ENCODE data around the gene HPSE2. TPM values are rescaled to one million over a fixed set of nuclear protein-coding genes. Genes with fewer than 3 reads are reported as not detected.

The HPSE2 gene
- total RNA-seq, 1 donor from 2014 or later: 0.10 TPM

DNA sequence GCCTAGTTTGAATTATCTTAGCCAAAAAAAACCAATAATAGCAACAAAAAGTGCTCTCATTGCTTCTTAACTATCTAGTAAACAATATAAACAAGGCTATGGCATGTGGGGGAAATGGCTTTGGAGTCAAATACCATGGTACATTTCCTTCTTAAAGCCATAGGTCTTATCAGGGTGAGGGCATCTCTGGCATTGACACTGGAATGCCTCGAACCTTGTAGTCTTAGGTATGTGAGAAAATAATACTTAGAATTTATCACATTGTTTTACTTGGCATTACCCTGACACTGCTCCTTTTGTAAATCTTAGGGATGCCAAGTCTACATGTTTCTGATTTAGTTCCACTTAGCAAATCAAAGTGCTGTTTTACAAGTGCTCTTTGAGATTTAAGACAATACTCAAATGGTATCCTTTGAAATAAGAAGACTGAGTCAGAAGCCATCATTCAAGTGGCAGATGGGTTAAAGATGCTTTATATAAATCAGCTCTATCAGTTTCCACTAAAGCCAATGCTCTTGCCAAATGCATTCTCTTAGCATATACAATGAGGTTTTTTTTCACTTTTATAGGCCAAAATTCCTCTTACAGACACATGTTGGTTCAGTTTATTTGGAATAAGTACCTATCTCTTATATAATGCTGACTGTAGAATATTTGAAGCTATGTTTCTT is 155.2 kb downstream of the HPSE2 start:
- DNase-seq (ENCODE audit: low spot score, unreplicated experiment): no peak
- Mint-ChIP-seq H3K4me1 (ENCODE audit: low read depth) (no peaks in the 10 kb centered on the region), H3K9me3 (ENCODE audit: low read depth) (no peaks in the 10 kb centered on the region), H3K4me3 (ENCODE audit: low read depth) (no peak overlapping the region), H3K36me3 (ENCODE audit: insufficient read depth) (no peaks in the 10 kb centered on the region), H3K27ac (no peak overlapping the region), H3K27me3 (no peaks in the 10 kb centered on the region)
- TF ChIP-seq, protein P1, sequence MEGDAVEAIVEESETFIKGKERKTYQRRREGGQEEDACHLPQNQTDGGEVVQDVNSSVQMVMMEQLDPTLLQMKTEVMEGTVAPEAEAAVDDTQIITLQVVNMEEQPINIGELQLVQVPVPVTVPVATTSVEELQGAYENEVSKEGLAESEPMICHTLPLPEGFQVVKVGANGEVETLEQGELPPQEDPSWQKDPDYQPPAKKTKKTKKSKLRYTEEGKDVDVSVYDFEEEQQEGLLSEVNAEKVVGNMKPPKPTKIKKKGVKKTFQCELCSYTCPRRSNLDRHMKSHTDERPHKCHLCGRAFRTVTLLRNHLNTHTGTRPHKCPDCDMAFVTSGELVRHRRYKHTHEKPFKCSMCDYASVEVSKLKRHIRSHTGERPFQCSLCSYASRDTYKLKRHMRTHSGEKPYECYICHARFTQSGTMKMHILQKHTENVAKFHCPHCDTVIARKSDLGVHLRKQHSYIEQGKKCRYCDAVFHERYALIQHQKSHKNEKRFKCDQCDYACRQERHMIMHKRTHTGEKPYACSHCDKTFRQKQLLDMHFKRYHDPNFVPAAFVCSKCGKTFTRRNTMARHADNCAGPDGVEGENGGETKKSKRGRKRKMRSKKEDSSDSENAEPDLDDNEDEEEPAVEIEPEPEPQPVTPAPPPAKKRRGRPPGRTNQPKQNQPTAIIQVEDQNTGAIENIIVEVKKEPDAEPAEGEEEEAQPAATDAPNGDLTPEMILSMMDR (IDR thresholded peaks at IDR 0.05; ENCODE audit: unreplicated experiment): no peak

DNA sequence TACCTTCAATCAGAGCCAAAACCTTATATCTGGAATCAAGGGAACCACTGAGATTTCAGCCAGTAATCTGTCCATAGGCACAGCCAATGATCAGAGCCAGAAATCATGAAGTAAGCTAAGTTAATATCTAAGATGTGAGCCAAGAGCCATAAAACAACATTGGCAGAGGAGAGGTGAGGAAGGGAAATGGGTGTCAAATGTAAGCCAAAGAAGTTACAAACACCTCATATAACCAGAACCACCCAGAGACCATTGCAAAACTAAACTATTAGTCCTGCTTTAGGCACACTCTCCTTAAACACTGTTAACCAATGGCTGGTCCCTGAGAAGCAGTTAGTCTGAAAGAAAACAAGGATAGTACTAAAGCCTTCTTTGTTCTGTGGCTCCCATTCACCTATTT is 173.1 kb downstream of the HPSE2 start:
- Mint-ChIP-seq H3K9me3 (ENCODE audit: low read depth) (peaks cover 7% of the 10 kb centered on the region), H3K27ac (no peak overlapping the region), H3K4me3 (ENCODE audit: low read depth) (no peak overlapping the region), H3K36me3 (ENCODE audit: insufficient read depth) (no peaks in the 10 kb centered on the region), H3K4me1 (ENCODE audit: low read depth) (no peaks in the 10 kb centered on the region), H3K27me3 (peaks cover 4% of the 10 kb centered on the region)
- DNase-seq (ENCODE audit: low spot score, unreplicated experiment): no peak
- TF ChIP-seq, protein P1 (IDR thresholded peaks at IDR 0.05; ENCODE audit: unreplicated experiment): no peak

DNA sequence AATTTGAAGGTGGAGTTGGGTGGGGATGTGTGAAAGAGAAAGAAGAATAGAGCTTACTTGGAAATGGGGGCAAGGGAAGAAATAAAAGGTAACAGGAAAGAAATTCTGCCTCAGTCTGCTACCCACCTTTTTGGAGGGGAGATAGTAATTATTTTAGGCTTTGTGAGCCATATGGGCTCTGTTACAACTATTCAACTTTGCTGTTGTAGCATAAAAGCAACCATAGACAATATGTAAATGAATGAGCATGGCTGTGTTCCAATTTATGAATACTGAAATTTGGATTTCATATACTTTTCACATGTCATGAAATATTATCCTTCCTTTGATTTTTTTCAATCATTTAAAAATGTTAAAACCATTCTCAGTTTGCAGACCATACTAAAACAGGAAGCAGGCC is 176.9 kb downstream of the HPSE2 start:
- H3K27ac Mint-ChIP-seq: no peak overlapping the region
- no peak for DNase-seq (ENCODE audit: low spot score, unreplicated experiment)
- no peak overlapping the region for H3K4me3 Mint-ChIP-seq (ENCODE audit: low read depth)
- H3K27me3 Mint-ChIP-seq: peaks cover 10% of the 10 kb centered on the region
- H3K9me3 Mint-ChIP-seq (ENCODE audit: low read depth): peaks cover 3% of the 10 kb centered on the region
- H3K36me3 Mint-ChIP-seq (ENCODE audit: insufficient read depth): no peaks in the 10 kb centered on the region
- no peaks in the 10 kb centered on the region for H3K4me1 Mint-ChIP-seq (ENCODE audit: low read depth)
- TF ChIP-seq, protein P1 (IDR thresholded peaks at IDR 0.05; ENCODE audit: unreplicated experiment): no peak

DNA sequence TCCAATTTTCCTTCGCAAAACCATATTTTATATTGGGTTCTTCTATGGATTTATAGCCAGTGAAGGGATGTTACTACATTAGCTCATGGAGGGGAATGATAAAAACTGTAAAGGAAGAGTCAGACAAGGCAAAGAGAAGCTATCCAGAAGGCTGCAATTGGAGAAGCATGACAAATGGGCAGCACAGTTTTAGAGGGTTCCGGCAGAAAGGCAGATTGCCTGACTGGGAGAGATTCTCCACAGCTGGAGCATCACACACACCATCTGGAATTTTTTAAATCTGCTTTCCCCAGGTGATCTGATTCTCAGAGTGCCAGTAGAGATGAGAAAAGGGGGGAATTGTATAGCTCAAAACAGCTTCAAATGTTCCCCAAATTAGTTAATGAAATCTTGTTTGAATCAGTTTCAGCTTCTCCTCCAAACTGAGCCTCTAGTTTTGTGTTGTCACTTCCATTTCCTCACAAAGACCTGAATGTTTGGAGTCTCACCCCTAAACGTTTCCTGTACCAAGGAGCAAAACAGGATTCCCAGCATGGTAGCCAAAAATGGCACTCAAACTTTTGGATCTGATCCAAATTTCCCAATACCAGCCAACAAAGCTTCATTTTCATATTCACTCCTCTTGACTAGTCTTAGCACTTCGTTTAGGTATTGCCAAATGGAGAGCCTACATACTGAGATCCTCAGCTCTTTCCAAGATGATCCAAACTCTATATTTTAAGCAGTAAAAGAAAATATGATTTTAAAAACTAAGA is 177.5 kb downstream of the HPSE2 start:
- Mint-ChIP-seq H3K4me3 (ENCODE audit: low read depth) (no peak overlapping the region), H3K36me3 (ENCODE audit: insufficient read depth) (no peaks in the 10 kb centered on the region), H3K9me3 (ENCODE audit: low read depth) (peaks cover 3% of the 10 kb centered on the region), H3K27ac (no peak overlapping the region), H3K4me1 (ENCODE audit: low read depth) (no peaks in the 10 kb centered on the region), H3K27me3 (peaks cover 10% of the 10 kb centered on the region)
- DNase-seq (ENCODE audit: low spot score, unreplicated experiment): no peak
- TF ChIP-seq, protein P1 (IDR thresholded peaks at IDR 0.05; ENCODE audit: unreplicated experiment): no peak

DNA sequence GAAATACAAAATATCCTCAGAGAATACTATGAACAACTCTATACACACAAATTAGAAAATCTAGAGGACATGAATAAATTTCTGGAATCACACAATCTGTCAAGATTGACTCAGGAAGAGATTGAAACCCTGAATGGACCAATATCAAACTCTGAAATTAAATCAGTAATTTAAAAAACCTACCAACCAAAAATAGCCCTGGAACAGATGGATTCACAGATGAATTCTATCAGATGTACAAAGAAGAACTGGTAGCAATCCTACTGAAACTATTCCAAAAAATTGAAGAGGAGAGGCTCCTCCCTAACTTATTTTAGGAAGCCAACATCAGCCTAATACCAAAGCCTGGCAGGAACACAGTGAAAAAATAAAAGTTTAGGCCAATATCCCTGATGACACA is 190.0 kb downstream of the HPSE2 start:
- peaks cover 44% of the 10 kb centered on the region for H3K9me3 Mint-ChIP-seq (ENCODE audit: low read depth)

More for the DNA sequence above, 190.0 kb downstream of the HPSE2 start:
- no peak overlapping the region for H3K4me3 Mint-ChIP-seq (ENCODE audit: low read depth)
- no peaks in the 10 kb centered on the region for H3K4me1 Mint-ChIP-seq (ENCODE audit: low read depth)
- peaks cover 1% of the 10 kb centered on the region for H3K36me3 Mint-ChIP-seq (ENCODE audit: insufficient read depth)
- no peak for DNase-seq (ENCODE audit: low spot score, unreplicated experiment)
- H3K27me3 Mint-ChIP-seq: no peaks in the 10 kb centered on the region
- H3K27ac Mint-ChIP-seq: no peak overlapping the region
- TF ChIP-seq, protein P1 (IDR thresholded peaks at IDR 0.05; ENCODE audit: unreplicated experiment): no peak
